ENCODE data around the gene CDH23. TPM values are rescaled to one million over a fixed set of nuclear protein-coding genes. Genes with fewer than 3 reads are reported as not detected.
A peak's percentile ranks its signal among the peaks of the same experiment; 100 is the strongest.

Gene CDH23
- total RNA-seq, 2 donors from 2014 or later: 3.9 to 74.8 TPM

- Histone ChIP-seq H3K4me3 (no peak overlapping the region), H3K36me3 (peaks cover 0 to under 1% of the 10 kb centered on the region in 2 donors), H3K27me3 (replicated peaks; ENCODE audit: insufficient read depth) (no peaks in the 10 kb centered on the region), H3K4me1 (replicated peaks) (no peaks in the 10 kb centered on the region), H3K27ac (no peak overlapping the region), H3K9me3 (no peaks in the 10 kb centered on the region)
- no peak for TF ChIP-seq CTCF (IDR thresholded peaks at IDR 0.05)
- TF ChIP-seq POLR2AphosphoS5 (IDR thresholded peaks at IDR 0.05): no peak
- TF ChIP-seq POLR2A (IDR thresholded peaks at IDR 0.05): no peak
- 80% methylated on average over 13 of the region's 13 CpGs for WGBS
- no peak for DNase-seq (ENCODE audit: low spot score)
- intact Hi-C loops (cut with DNase I): loop anchor here (5.0 to 10.0 kb wide), 3 partner anchors 85 to 498 kb away; no protein-coding TSS in a partner anchor
Measured at GRCh38 chr10:71810048-71810750, 413.5 kb downstream of the CDH23 start.

GRCh38 chr10:71811351-71811750 is 414.6 kb downstream of the CDH23 start:
- no peak for DNase-seq (ENCODE audit: low spot score)
- Histone ChIP-seq H3K27me3 (replicated peaks; ENCODE audit: insufficient read depth) (no peaks in the 10 kb centered on the region), H3K36me3 (peaks cover 0 to 10% of the 10 kb centered on the region in 2 donors), H3K4me1 (replicated peaks) (no peaks in the 10 kb centered on the region), H3K27ac (no peak overlapping the region), H3K4me3 (no peak overlapping the region), H3K9me3 (no peaks in the 10 kb centered on the region)
- intact Hi-C loops (cut with DNase I): loop anchor here (5.0 to 10.0 kb wide), 3 partner anchors 83 to 499 kb away; no protein-coding TSS in a partner anchor
- TF ChIP-seq POLR2AphosphoS5 (IDR thresholded peaks at IDR 0.05) (no peak), CTCF (IDR thresholded peaks at IDR 0.05) (no peak), POLR2A (IDR thresholded peaks at IDR 0.05) (no peak)
- 77% methylated on average over 19 of the region's 19 CpGs for WGBS

GRCh38 chr10:71812016-71812912 is 415.5 kb downstream of the CDH23 start:
- no peak overlapping the region for H3K27ac ChIP-seq
- H3K4me3 ChIP-seq: no peak overlapping the region
- WGBS: 37% methylated on average over 19 of the region's 22 CpGs
- intact Hi-C loops (cut with DNase I): loop anchor here (5.0 to 10.0 kb wide), 3 partner anchors 83 to 500 kb away; no protein-coding TSS in a partner anchor
- no peaks in the 10 kb centered on the region for H3K27me3 ChIP-seq (replicated peaks; ENCODE audit: insufficient read depth)
- DNase-seq (ENCODE audit: low spot score): peak; percentile 44
- H3K4me1 ChIP-seq (replicated peaks): no peaks in the 10 kb centered on the region
- H3K36me3 ChIP-seq: peaks cover 0 to 17% of the 10 kb centered on the region in 2 donors
- TF ChIP-seq CTCF (IDR thresholded peaks at IDR 0.05) (peak; percentile 47 to 93 (median 86)), POLR2AphosphoS5 (IDR thresholded peaks at IDR 0.05) (no peak)
- H3K9me3 ChIP-seq: no peaks in the 10 kb centered on the region

- Histone ChIP-seq H3K4me3 (no peak overlapping the region), H3K4me1 (replicated peaks) (no peaks in the 10 kb centered on the region), H3K27me3 (replicated peaks; ENCODE audit: insufficient read depth) (no peaks in the 10 kb centered on the region), H3K9me3 (no peaks in the 10 kb centered on the region), H3K27ac (no peak overlapping the region), H3K36me3 (peaks cover 0 to 17% of the 10 kb centered on the region in 2 donors)
- TF ChIP-seq POLR2AphosphoS5 (IDR thresholded peaks at IDR 0.05) (no peak), CTCF (IDR thresholded peaks at IDR 0.05) (no peak), POLR2A (IDR thresholded peaks at IDR 0.05) (no peak)
- intact Hi-C loops (cut with DNase I): loop anchor here (5.0 to 10.0 kb wide), 3 partner anchors 82 to 501 kb away; no protein-coding TSS in a partner anchor
- 75% methylated on average over 7 of the region's 11 CpGs for WGBS
- no peak for DNase-seq (ENCODE audit: low spot score)
Measured at GRCh38 chr10:71812913-71813590, 416.3 kb downstream of the CDH23 start.
